HEK293 (cell line): ENCODE results near the gene ELAVL3.

Experiments
- CTCF ChIA-PET: fragments of 350-600 bp; formaldehyde crosslinking; extraction: SDS; loops from one replicate; lab custom pipeline; 2021; ENCODE audit warnings: antibody characterized with exemption; lab: Yijun Ruan, JAX
- POLR2A ChIA-PET: fragments of 300-600 bp; formaldehyde crosslinking; extraction: SDS; loops from one replicate; lab custom pipeline; 2020; ENCODE audit warnings: antibody characterized with exemption, inconsistent platforms; lab: Yijun Ruan, JAX
- H3K27ac ChIP-seq: fragments of 200-500 bp; sonication (Bioruptor generic); 2 replicates; pipeline ENCODE4 v1.5.1; 2014; ENCODE audit warnings: low read depth, low read length, control low read depth, inconsistent platforms; ENCODE audit errors: extremely low read depth
- H3K36me3 ChIP-seq, 2 experiments: fragments of 200-500 bp in 1 of 2; sonication (Bioruptor generic) in 1 of 2; 1 replicate in 1 of 2; 2 replicates in 1 of 2; pipeline ENCODE4 v1.5.1; 2014 to 2017; ENCODE audit warnings: inconsistent platforms in 2 of 2, low read length in 2 of 2; ENCODE audit not compliant: control insufficient read depth in 2 of 2, insufficient read depth in 1 of 2
- H3K4me1 ChIP-seq: fragments of 200-500 bp; sonication (Bioruptor generic); 2 replicates; pipeline ENCODE4 v1.5.1; 2014; ENCODE audit warnings: mild to moderate bottlenecking, low read length, inconsistent platforms; ENCODE audit not compliant: control insufficient read depth, insufficient read depth
- H3K4me3 ChIP-seq: 2 replicates; pipeline ENCODE4 v1.5.1; 2011; ENCODE audit warnings: low read depth, mild to moderate bottlenecking, control low read depth, low read length, moderate library complexity
- H3K9me3 ChIP-seq: fragments of 200-500 bp; sonication (Bioruptor generic); 2 replicates; pipeline ENCODE4 v1.5.1; 2014; ENCODE audit warnings: low read depth, low read length, inconsistent platforms; ENCODE audit not compliant: control insufficient read depth, insufficient read depth
- HOXC10 ChIP-seq: sonication (generic); formaldehyde crosslinking; IDR thresholded peaks from 2 replicates; pipeline ENCODE4 v1.8.1; 2023; ENCODE audit warnings: mild to moderate bottlenecking, missing genetic modification reagents
- INSM2 ChIP-seq: fragments of 450-650 bp; formaldehyde crosslinking; IDR thresholded peaks from 2 replicates; pipeline ENCODE4 v1.5.1; 2016; ENCODE audit warnings: missing biosample characterization, missing genetic modification characterization
- KLF10 ChIP-seq: fragments of 450-650 bp; IDR thresholded peaks from 2 replicates; pipeline ENCODE4 v1.5.1; 2018; ENCODE audit warnings: missing biosample characterization, mild to moderate bottlenecking, missing genetic modification characterization
- KLF7 ChIP-seq: fragments of 450-650 bp; formaldehyde crosslinking; IDR thresholded peaks from 2 replicates; pipeline ENCODE4 v1.5.1; 2016; ENCODE audit warnings: missing biosample characterization, missing genetic modification characterization, borderline replicate concordance
- OSR2 ChIP-seq: fragments of 450-650 bp; formaldehyde crosslinking; IDR thresholded peaks from 2 replicates; pipeline ENCODE4 v1.5.1; 2016; ENCODE audit warnings: missing biosample characterization, missing genetic modification characterization
- PATZ1 ChIP-seq: fragments of 450-650 bp; formaldehyde crosslinking; IDR thresholded peaks from 2 replicates; pipeline ENCODE4 v1.5.1; 2016; ENCODE audit warnings: missing biosample characterization, missing genetic modification characterization
- RBAK ChIP-seq: fragments of 450-650 bp; formaldehyde crosslinking; IDR thresholded peaks from 2 replicates; pipeline ENCODE4 v1.5.1; 2016; ENCODE audit warnings: missing biosample characterization, missing genetic modification characterization
- SALL2 ChIP-seq: fragments of 450-650 bp; formaldehyde crosslinking; IDR thresholded peaks from 2 replicates; pipeline ENCODE4 v1.5.0; 2017; ENCODE audit warnings: missing biosample characterization, mild to moderate bottlenecking, missing genetic modification characterization, borderline replicate concordance
- SP2 ChIP-seq: fragments of 450-650 bp; formaldehyde crosslinking; IDR thresholded peaks from 2 replicates; pipeline ENCODE4 v1.5.1; 2016; ENCODE audit warnings: missing biosample characterization, missing genetic modification characterization
- ZBTB1 ChIP-seq: fragments of 450-650 bp; formaldehyde crosslinking; IDR thresholded peaks from 2 replicates; pipeline ENCODE4 v1.5.1; 2016; ENCODE audit warnings: missing biosample characterization, missing genetic modification characterization
- ZBTB10 ChIP-seq: fragments of 450-650 bp; formaldehyde crosslinking; IDR thresholded peaks from 2 replicates; pipeline ENCODE4 v1.5.1; 2016; ENCODE audit warnings: missing biosample characterization, missing genetic modification characterization
- ZFHX2 ChIP-seq: fragments of 450-650 bp; formaldehyde crosslinking; conservative IDR thresholded peaks from 2 replicates; pipeline ENCODE4 v1.5.1; 2016; ENCODE audit warnings: missing biosample characterization, missing genetic modification characterization
- ZNF121 ChIP-seq: fragments of 450-650 bp; formaldehyde crosslinking; IDR thresholded peaks from 2 replicates; pipeline ENCODE4 v1.5.1; 2016; ENCODE audit warnings: missing biosample characterization, missing genetic modification characterization
- ZNF350 ChIP-seq: fragments of 450-650 bp; formaldehyde crosslinking; IDR thresholded peaks from 2 replicates; pipeline ENCODE4 v1.5.0; 2017; ENCODE audit warnings: missing biosample characterization, mild to moderate bottlenecking, missing genetic modification characterization
- ZNF510 ChIP-seq: fragments of 450-650 bp; formaldehyde crosslinking; IDR thresholded peaks from 2 replicates; pipeline ENCODE4 v1.5.1; 2018; ENCODE audit warnings: mild to moderate bottlenecking, missing genetic modification characterization, missing biosample characterization; ENCODE audit not compliant: insufficient replicate concordance
- ZNF596 ChIP-seq: fragments of 450-650 bp; IDR thresholded peaks from 2 replicates; pipeline ENCODE4 v1.5.0; 2018; ENCODE audit warnings: missing biosample characterization, mild to moderate bottlenecking, missing genetic modification characterization, moderate library complexity
- ZNF645 ChIP-seq: fragments of 450-650 bp; formaldehyde crosslinking; IDR thresholded peaks from 2 replicates; pipeline ENCODE4; 2016; ENCODE audit warnings: missing biosample characterization, missing genetic modification characterization
- ZNF664 ChIP-seq: fragments of 450-650 bp; formaldehyde crosslinking; IDR thresholded peaks from 2 replicates; pipeline ENCODE4 v1.5.1; 2016; ENCODE audit warnings: missing biosample characterization, missing genetic modification characterization
- ZSCAN18 ChIP-seq: fragments of 450-650 bp; formaldehyde crosslinking; IDR thresholded peaks from 2 replicates; pipeline ENCODE4 v1.5.1; 2016; ENCODE audit warnings: missing biosample characterization, missing genetic modification characterization

The ELAVL3 gene

GRCh38 chr19:11480715-11481533 is at the start of gene ELAVL3:
Gene ELAVL3, minus strand, starts transcription at chr19:11481046. Its CDS starts 438 bp downstream, at chr19:11480608.
- Histone ChIP-seq H3K4me1 (no peaks in the 10 kb centered on the region), H3K9me3 (no peaks in the 10 kb centered on the region), H3K4me3 (no peak within 1 kb of the TSS), H3K36me3 (peaks cover 0 to 3% of the 10 kb centered on the region in 2 experiments; a peak in 2 of 3 replicates), H3K27ac (no peak within 1 kb of the TSS)
- ChIA-PET POLR2A (no interaction called here), CTCF (interaction anchor here (0.6 to 3.4 kb wide), 5 partner anchors 9 to 187 kb away, joined by 3 to 42 read pairs (median 4); partner anchors contain the start of gene EPOR)
- no peak for TF ChIP-seq HOXC10 (CRISPR knock-in tag)
- no peak for TF ChIP-seq ZNF645 (tag by site-specific recombination)

- Histone ChIP-seq H3K36me3 (no peaks in the 10 kb centered on the region; a peak in 1 of 3 replicates), H3K27ac (no peak overlapping the region), H3K9me3 (no peaks in the 10 kb centered on the region), H3K4me1 (no peaks in the 10 kb centered on the region), H3K4me3 (no peak overlapping the region)
- POLR2A ChIA-PET, result no interaction called here
- TF ChIP-seq INSM2 (tag by site-specific recombination) (no peak), PATZ1 (tag by site-specific recombination) (no peak), KLF7 (tag by site-specific recombination) (no peak), ZNF121 (tag by site-specific recombination) (no peak), KLF10 (tag by site-specific recombination) (peak; percentile 90), ZNF664 (no peak), SP2 (tag by site-specific recombination) (peak; percentile 54), ZBTB1 (tag by site-specific recombination) (no peak), OSR2 (tag by site-specific recombination) (peak; percentile 60; the same call in 1 of the 2 replicates), ZFHX2 (tag by site-specific recombination) (peak; percentile 34; the same call in 1 of the 2 replicates), RBAK (tag by site-specific recombination) (no peak), ZNF350 (no peak)
- CTCF ChIA-PET, result interaction anchor here (0.6 to 1.0 kb wide), 2 partner anchors 78 to 455 kb away, joined by 3 read pairs; no protein-coding TSS in a partner anchor
Measured at GRCh38 chr19:11530432-11530831, 49.6 kb upstream of the ELAVL3 start.

- Histone ChIP-seq H3K27ac (peak within 1 kb of the TSS; percentile 61), H3K4me1 (no peaks in the 10 kb centered on the region), H3K36me3 (no peaks in the 10 kb centered on the region; a peak in 1 of 3 replicates), H3K4me3 (peak within 1 kb of the TSS; percentile 93), H3K9me3 (no peaks in the 10 kb centered on the region)
- ChIA-PET POLR2A (interaction anchor here (0.7 to 1.7 kb wide), 8 partner anchors 10 to 148 kb away, joined by 3 to 11 read pairs (median 4); partner anchors contain the start of genes CNN1, ELOF1 and ZNF653), CTCF (interaction anchor here (1.4 kb wide), 1 partner anchor 8 kb away, joined by 5 read pairs; no protein-coding TSS in a partner anchor)
- TF ChIP-seq ZSCAN18 (no peak), KLF7 (tag by site-specific recombination) (no peak), SALL2 (tag by site-specific recombination) (no peak), ZNF596 (no peak), ZBTB10 (no peak), ZNF510 (no peak)
Measured at GRCh38 chr19:11528551-11529341, 47.9 kb upstream of the ELAVL3 start, which contains the start of gene ECSIT. Gene ECSIT, minus strand, starts transcription at chr19:11529134. Its CDS starts 9,964 bp downstream, at chr19:11519170.
